Esophagus muscularis mucosa (tissue), 4 donors: ENCODE measurements around the gene TMEM175.

Experiments used
- EP300 ChIP-seq: sonication (generic); formaldehyde crosslinking; IDR thresholded peaks from one replicate; pipeline ENCODE4 v1.6.1; 2017; ENCODE audit warnings: antibody characterized with exemption
- POLR2A ChIP-seq: fragments of 450-650 bp; IDR thresholded peaks from one replicate; pipeline ENCODE4 v1.6.1; 2017; ENCODE audit warnings: antibody characterized with exemption, moderate library complexity, mild to moderate bottlenecking, low read depth
- POLR2AphosphoS5 ChIP-seq, 2 donors: sonication (generic); formaldehyde crosslinking; IDR thresholded peaks; one replicate each; pipeline ENCODE4 v1.6.1; 2017; ENCODE audit warnings: antibody characterized with exemption in 2 of 2
- TF ChIP-seq, protein P1 (sequence below), 3 experiments: fragments of 200-600 bp in 2 of 3; fragments of 450-650 bp in 1 of 3; sonication (generic) in 2 of 3; IDR thresholded peaks; one replicate each; pipeline ENCODE4 v1.5.1; 2017 to 2019; ENCODE audit warnings: antibody characterized with exemption in 3 of 3, mild to moderate bottlenecking in 2 of 3, moderate library complexity in 1 of 3

DNA sequence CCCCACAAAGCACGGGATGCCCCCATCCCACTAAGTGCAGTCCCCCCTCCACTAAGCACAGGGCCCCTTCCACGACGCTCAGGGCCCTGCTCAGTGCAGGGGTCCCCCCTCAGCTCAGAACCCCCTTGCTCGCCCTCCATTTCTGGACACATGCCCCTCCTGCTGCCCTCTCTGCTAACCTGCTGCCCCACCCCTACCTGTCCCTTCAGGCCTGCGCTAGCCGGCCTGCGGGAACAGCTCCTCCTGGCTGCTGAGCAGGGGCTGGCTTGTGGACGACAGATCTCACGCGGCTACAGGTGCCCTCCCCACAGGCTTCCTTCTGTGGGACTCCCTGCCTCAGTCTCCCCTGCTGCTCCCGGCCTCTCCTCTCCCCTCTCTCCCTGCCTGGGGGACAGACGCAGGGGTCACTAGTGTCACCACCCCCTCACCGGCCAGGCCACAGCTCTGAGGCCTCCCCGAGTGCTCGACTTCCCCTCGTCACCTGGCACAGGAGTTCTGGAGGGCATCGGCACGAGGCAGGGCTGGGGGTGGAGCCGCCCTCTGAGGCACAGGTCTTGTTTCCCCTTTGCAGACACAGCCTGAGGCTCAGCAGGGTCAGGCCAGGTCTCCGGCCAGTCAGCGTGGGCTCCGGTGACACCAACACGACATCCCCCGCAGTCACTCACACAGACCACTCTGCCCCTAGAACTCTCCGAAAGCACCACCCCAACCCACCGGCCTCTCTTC, 21.7 kb upstream of the TMEM175 start:
- TF ChIP-seq, protein P1, sequence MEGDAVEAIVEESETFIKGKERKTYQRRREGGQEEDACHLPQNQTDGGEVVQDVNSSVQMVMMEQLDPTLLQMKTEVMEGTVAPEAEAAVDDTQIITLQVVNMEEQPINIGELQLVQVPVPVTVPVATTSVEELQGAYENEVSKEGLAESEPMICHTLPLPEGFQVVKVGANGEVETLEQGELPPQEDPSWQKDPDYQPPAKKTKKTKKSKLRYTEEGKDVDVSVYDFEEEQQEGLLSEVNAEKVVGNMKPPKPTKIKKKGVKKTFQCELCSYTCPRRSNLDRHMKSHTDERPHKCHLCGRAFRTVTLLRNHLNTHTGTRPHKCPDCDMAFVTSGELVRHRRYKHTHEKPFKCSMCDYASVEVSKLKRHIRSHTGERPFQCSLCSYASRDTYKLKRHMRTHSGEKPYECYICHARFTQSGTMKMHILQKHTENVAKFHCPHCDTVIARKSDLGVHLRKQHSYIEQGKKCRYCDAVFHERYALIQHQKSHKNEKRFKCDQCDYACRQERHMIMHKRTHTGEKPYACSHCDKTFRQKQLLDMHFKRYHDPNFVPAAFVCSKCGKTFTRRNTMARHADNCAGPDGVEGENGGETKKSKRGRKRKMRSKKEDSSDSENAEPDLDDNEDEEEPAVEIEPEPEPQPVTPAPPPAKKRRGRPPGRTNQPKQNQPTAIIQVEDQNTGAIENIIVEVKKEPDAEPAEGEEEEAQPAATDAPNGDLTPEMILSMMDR (IDR thresholded peaks at IDR 0.05) = no peak
- TF ChIP-seq POLR2A = no peak
- no peak for TF ChIP-seq EP300
- no peak for TF ChIP-seq POLR2AphosphoS5 (IDR thresholded peaks at IDR 0.05)
